ENCODE data around the gene TBCC. TPM values are rescaled to one million over a fixed set of nuclear protein-coding genes. Genes with fewer than 3 reads are reported as not detected.
A peak's percentile ranks its signal among the peaks of the same experiment; 100 is the strongest.
"Not testable (repeated sequence)": the region's sequence is repeated elsewhere in the genome, so short reads cannot be mapped to it uniquely, and the experiment has no call there.

The TBCC gene
- total RNA-seq, 2 donors from 2014 or later = 16.6 to 17.7 TPM

- Mint-ChIP-seq H3K4me1 (no peaks in the 10 kb centered on the region), H3K36me3 (ENCODE audit: low read depth) (no peaks in the 10 kb centered on the region), H3K4me3 (no peak overlapping the region), H3K27me3 (no peaks in the 10 kb centered on the region), H3K9me3 (no peaks in the 10 kb centered on the region), H3K27ac (no peak overlapping the region)
- ATAC-seq (replicated peaks) = no peak
Observed at GRCh38 chr6:42704251-42704936, 41.5 kb downstream of the TBCC start.

- not testable (repeated sequence) for H3K27ac Mint-ChIP-seq; H3K4me3 Mint-ChIP-seq; H3K27me3 Mint-ChIP-seq; H3K4me1 Mint-ChIP-seq; H3K36me3 Mint-ChIP-seq (ENCODE audit: low read depth); ATAC-seq (replicated peaks); H3K9me3 Mint-ChIP-seq
Observed at GRCh38 chr6:42702786-42703185, 43.1 kb downstream of the TBCC start.

GRCh38 chr6:42702200-42702599, 43.7 kb downstream of the TBCC start:
- H3K36me3 Mint-ChIP-seq (ENCODE audit: low read depth) = no peaks in the 10 kb centered on the region
- H3K4me3 Mint-ChIP-seq = no peak overlapping the region
- no peaks in the 10 kb centered on the region for H3K9me3 Mint-ChIP-seq
- no peaks in the 10 kb centered on the region for H3K4me1 Mint-ChIP-seq
- ATAC-seq (replicated peaks) = peak; percentile 46
- H3K27me3 Mint-ChIP-seq = no peaks in the 10 kb centered on the region
- H3K27ac Mint-ChIP-seq = no peak overlapping the region

GRCh38 chr6:42698217-42698616, 47.7 kb downstream of the TBCC start:
- peaks cover 6% of the 10 kb centered on the region for H3K4me1 Mint-ChIP-seq
- H3K27me3 Mint-ChIP-seq = no peaks in the 10 kb centered on the region
- no peaks in the 10 kb centered on the region for H3K9me3 Mint-ChIP-seq
- ATAC-seq (replicated peaks) = no peak
- H3K27ac Mint-ChIP-seq = no peak overlapping the region
- peaks cover 22% of the 10 kb centered on the region for H3K36me3 Mint-ChIP-seq (ENCODE audit: low read depth)
- no peak overlapping the region for H3K4me3 Mint-ChIP-seq

- H3K36me3 Mint-ChIP-seq (ENCODE audit: low read depth) = peaks cover 32% of the 10 kb centered on the region
- H3K27ac Mint-ChIP-seq = no peak overlapping the region
- no peak overlapping the region for H3K4me3 Mint-ChIP-seq
- no peaks in the 10 kb centered on the region for H3K9me3 Mint-ChIP-seq
- H3K27me3 Mint-ChIP-seq = no peaks in the 10 kb centered on the region
- ATAC-seq (replicated peaks) = no peak
- H3K4me1 Mint-ChIP-seq = peaks cover 11% of the 10 kb centered on the region
Observed at GRCh38 chr6:42697268-42697655, 48.6 kb downstream of the TBCC start.

- peaks cover 37% of the 10 kb centered on the region for H3K36me3 Mint-ChIP-seq (ENCODE audit: low read depth)
- no peak for ATAC-seq (replicated peaks)
Observed at GRCh38 chr6:42696526-42697267, 49.2 kb downstream of the TBCC start.

GRCh38 chr6:42694586-42694985, 51.3 kb downstream of the TBCC start:
- Mint-ChIP-seq H3K9me3 (no peaks in the 10 kb centered on the region), H3K27ac (no peak overlapping the region), H3K36me3 (ENCODE audit: low read depth) (peaks cover 59% of the 10 kb centered on the region), H3K4me3 (no peak overlapping the region), H3K27me3 (no peaks in the 10 kb centered on the region), H3K4me1 (peaks cover 11% of the 10 kb centered on the region)
- no peak for ATAC-seq (replicated peaks)

More at GRCh38 chr6:42696526-42697267, 49.2 kb downstream of the TBCC start:
- Mint-ChIP-seq H3K4me1 (peaks cover 11% of the 10 kb centered on the region), H3K27me3 (no peaks in the 10 kb centered on the region), H3K9me3 (no peaks in the 10 kb centered on the region), H3K27ac (no peak overlapping the region), H3K4me3 (no peak overlapping the region)

Other genes with a start within 250 kb of the TBCC start
- gene UBR2, start 182.1 kb downstream of the TBCC start, total RNA-seq = 10 to 100 TPM; 30.0 to 36.6 TPM
- not detected for gene PRPH2, start 23.5 kb downstream of the TBCC start, total RNA-seq
- gene BICRAL, start 35.9 kb upstream of the TBCC start, total RNA-seq = 10 to 100 TPM; 16.7 to 19.3 TPM
- gene RPL7L1, start 133.5 kb upstream of the TBCC start, total RNA-seq = 100 to 1,000 TPM; 116 to 150 TPM
- gene PTCRA, start 169.9 kb upstream of the TBCC start, total RNA-seq = not detected
- gene CNPY3, start 183.4 kb upstream of the TBCC start, total RNA-seq = 10 to 100 TPM; 28.5 to 30.5 TPM
- gene GNMT, start 214.7 kb upstream of the TBCC start, total RNA-seq = under 1 TPM; 0.24 to 0.30 TPM
- 10 to 100 TPM in 1 of 2 donors, 1 to 10 TPM in 1; 9.6 to 16.4 TPM for gene PEX6, start 233.1 kb upstream of the TBCC start, total RNA-seq
- gene PPP2R5D, start 238.5 kb upstream of the TBCC start, total RNA-seq = 10 to 100 TPM; 55.8 to 62.5 TPM

Data from activated T-helper 17 cell treated with anti-CD3 and anti-CD28 coated beads, Interleukin-2, amount 50 U/mL, for 72 hours (primary cell).